SJCRH30 (cell line): ENCODE data around the gene CTXN3. TPM values are rescaled to one million over a fixed set of nuclear protein-coding genes. Genes with fewer than 3 reads are reported as not detected.

Experiments used
- DNase-seq, 2 experiments: peaks; one replicate each; pipeline ENCODE4 v3.0.0-alpha.2; 2015 to 2020
- H3K27ac ChIP-seq: fragments of 250-450 bp; sonication (Bioruptor Pico); 2 replicates; pipeline ENCODE4 v1.5.1; 2020; ENCODE audit warnings: mild to moderate bottlenecking, moderate library complexity
- H3K27me3 ChIP-seq: fragments of 250-450 bp; sonication (Bioruptor Pico); 2 replicates; pipeline ENCODE4 v1.5.1; 2020; ENCODE audit warnings: mild to moderate bottlenecking, moderate library complexity
- H3K36me3 ChIP-seq: fragments of 250-450 bp; sonication (Bioruptor Pico); 2 replicates; pipeline ENCODE4 v1.5.1; 2020; ENCODE audit warnings: mild to moderate bottlenecking, moderate library complexity
- H3K4me1 ChIP-seq: fragments of 250-450 bp; sonication (Bioruptor Pico); 2 replicates; pipeline ENCODE4 v1.5.1; 2020; ENCODE audit warnings: mild to moderate bottlenecking, moderate library complexity
- H3K4me3 ChIP-seq: fragments of 250-450 bp; sonication (Bioruptor Pico); 2 replicates; pipeline ENCODE4 v1.5.1; 2020; ENCODE audit warnings: mild to moderate bottlenecking, moderate library complexity
- H3K9me3 ChIP-seq: fragments of 250-450 bp; sonication (Bioruptor Pico); replicated peaks from 2 replicates; pipeline ENCODE4 v1.5.1; 2020; ENCODE audit warnings: mild to moderate bottlenecking, moderate library complexity
- total RNA-seq: library from RNA; depleted of rRNA; stranded (reverse); fragments of >200 nt; shearing (Covaris generic); gene quantifications from 2 replicates; pipeline ENCODE4 v1.2.3, GENCODE V29; 2014; rRNA removed

The CTXN3 gene
- total RNA-seq, 1 experiment from 2014 or later, result not detected

DNA sequence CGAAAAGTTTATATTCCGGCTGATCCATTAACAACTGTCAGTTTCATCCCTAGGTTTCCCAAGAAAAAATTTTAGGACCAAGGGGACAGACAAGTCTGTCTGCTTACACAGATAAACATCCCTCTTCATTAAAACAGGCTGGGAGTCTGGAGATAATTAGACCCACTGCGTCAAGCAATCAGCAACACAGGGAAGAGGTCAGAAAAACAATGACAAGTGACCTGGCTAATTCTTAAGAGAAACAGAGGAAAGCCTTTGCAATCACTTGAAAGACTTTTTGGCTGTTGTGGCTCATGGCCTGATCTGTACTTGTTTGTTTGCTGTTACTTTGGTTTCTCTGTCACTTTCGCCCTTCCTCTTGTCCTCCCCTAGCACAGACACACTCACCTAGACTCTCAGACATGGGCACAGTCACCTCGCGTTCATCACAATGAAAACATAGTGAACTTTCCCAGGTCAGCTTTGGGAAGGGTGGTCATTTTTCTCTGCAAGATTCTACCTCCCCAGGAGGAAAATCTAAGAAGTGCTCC, 51.4 kb downstream of the CTXN3 start:
- no peak for DNase-seq

DNA sequence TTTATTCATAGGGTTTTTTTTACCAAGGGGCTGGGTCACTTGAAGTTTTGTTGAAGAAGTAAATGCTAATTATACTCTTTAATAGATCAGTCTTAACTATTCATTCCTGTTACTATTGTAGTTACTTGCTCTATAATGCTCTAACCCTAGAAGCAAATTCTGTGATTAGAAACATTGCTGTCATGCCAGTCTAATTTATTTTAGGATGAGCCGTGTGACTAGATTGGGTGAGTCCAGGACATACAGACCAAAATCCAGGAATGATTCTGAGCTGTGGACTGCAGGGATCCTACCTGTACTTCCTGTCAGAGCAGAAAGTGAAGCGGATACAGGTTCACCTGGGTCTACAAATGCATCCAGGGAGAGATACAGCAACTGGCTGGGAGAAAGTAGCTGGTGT, 53.6 kb downstream of the CTXN3 start:
- Histone ChIP-seq H3K9me3 (0 out of 2 replicates have a peak, but pooled peaks cover 6% of the 10 kb centered on the region), H3K27ac (no peak overlapping the region), H3K36me3 (no peaks in the 10 kb centered on the region), H3K4me3 (no peak overlapping the region), H3K27me3 (no peaks in the 10 kb centered on the region), H3K4me1 (no peaks in the 10 kb centered on the region)
- no peak for DNase-seq

More for the DNA sequence above, 51.4 kb downstream of the CTXN3 start:
- H3K4me3 ChIP-seq, result no peak overlapping the region
- no peaks in the 10 kb centered on the region for H3K36me3 ChIP-seq
- H3K27ac ChIP-seq, result no peak overlapping the region
- no peaks in the 10 kb centered on the region; the same call in 1 of the 2 replicates for H3K27me3 ChIP-seq
- 0 out of 2 replicates have a peak, but pooled peaks cover 6% of the 10 kb centered on the region for H3K9me3 ChIP-seq
- H3K4me1 ChIP-seq, result no peaks in the 10 kb centered on the region

DNA sequence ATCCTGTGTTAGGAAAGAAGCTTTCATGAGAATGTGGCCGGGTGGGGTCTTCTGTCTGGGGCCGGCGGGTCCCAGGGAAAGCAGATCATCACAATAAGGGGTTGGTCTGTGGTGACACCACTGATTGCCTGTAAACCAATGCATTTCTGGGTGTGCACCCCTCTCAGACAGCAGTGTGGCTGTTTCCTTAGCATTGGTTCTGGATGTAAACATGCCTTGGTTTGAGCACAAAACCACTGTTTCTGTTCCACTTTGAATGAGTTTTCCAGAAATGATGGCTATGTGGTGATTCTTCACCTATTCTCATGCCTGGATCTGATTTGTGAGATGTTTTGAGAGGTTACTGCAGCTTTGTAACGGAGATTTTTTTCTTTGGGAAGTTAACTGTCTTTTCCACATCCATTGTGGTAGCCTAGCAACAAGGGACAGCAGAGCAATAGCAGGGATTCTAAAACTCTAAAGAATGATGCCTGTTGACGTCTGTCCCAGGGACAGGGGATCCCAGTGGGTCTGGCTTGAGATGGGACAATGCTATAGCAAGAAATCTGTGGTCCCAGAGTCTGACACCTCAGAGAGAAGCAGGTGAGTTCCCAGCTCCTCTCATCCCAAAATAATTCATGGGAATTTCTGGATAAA, 54.2 kb downstream of the CTXN3 start, which contains the start of gene CCDC192:
CCDC192 (plus strand) TSS at position 466 of the 636 bp plus-strand sequence; CDS start at position 521, 55 bp downstream.
- Histone ChIP-seq H3K27me3 (no peaks in the 10 kb centered on the region), H3K9me3 (0 out of 2 replicates have a peak, but pooled peaks cover 6% of the 10 kb centered on the region), H3K4me3 (no peak within 1 kb of the TSS), H3K27ac (no peak within 1 kb of the TSS), H3K36me3 (no peaks in the 10 kb centered on the region), H3K4me1 (no peaks in the 10 kb centered on the region)
- DNase-seq, result no peak

DNA sequence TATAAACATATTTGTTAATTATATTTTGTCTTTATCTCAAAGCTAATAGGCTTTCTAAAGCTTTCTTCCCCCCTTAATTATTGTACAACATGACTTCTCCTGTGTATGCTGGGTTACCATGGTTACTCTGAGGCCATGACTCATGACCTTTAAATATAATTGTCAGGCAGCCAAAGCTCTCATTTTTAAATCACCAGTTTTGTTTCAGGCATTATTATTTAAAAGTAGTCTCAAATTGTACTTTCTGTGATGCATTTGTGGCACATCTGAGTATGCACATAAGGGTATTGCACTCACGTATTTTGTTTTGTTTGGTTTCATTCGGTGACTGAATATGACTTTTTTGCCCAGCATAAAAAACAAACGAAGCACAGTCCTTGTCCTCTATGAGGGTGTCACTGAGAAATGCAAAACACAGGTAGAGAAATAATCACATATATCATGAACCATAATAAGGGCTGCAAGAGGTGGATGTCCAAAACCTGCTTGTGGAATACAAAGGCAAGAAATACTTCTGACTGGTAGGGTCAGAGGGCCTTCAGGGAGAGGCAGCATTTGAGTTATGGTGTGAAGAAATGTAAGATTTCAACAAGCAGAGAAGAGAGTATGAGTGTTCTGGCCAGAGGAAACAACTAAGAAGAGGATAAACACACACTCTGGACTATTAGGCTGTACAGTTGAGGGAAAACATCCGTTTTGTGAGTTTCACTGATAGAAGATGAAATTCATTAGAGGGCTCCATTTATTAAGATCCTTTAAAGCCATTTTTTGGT, 56.4 kb downstream of the CTXN3 start:
- H3K36me3 ChIP-seq, result no peaks in the 10 kb centered on the region
- no peak for DNase-seq
- no peak overlapping the region for H3K27ac ChIP-seq
- H3K27me3 ChIP-seq, result no peaks in the 10 kb centered on the region
- 0 out of 2 replicates have a peak, but pooled peaks cover 4% of the 10 kb centered on the region for H3K9me3 ChIP-seq
- H3K4me3 ChIP-seq, result no peak overlapping the region
- no peaks in the 10 kb centered on the region for H3K4me1 ChIP-seq

DNA sequence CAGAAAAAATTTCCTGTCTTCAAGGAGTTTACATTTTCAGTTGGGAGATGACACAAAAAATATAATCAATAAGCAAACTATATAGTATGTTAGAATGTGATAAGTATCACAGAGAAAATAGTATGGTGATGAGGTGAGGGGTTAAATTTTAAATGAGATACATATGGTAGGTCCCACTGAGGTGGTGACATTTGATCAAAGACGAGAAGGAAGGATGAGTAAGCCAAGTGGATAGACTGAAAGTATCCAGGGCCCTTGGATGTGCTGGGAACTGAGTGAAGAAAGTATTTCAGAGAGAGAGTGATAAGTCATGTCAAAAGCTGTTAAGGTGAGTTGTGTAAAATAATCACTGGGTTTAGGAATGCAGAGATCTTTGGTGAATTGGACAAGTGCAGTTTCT, 57.8 kb downstream of the CTXN3 start:
- Histone ChIP-seq H3K4me1 (no peaks in the 10 kb centered on the region), H3K4me3 (no peak overlapping the region), H3K36me3 (no peaks in the 10 kb centered on the region), H3K27me3 (no peaks in the 10 kb centered on the region), H3K9me3 (no peaks in the 10 kb centered on the region), H3K27ac (no peak overlapping the region)
- no peak for DNase-seq

DNA sequence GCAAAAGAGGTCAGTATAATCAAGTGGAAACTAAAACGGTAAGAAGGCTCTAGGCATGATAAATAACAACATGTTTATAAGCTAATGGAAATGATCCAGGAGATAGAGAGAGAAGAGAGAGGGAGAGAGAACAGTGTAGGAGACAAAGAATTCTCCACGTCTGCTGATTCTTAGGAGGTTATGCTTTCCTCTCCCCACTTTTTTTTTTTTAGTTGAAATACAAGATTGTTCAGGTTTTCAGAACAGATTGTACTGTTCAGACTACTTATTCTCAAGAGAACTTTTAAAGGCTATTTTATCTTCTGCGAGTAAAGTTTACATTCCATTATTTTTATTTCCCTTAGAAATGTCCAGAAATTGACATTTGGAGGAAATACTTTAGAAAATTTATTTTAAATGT, 58.3 kb downstream of the CTXN3 start:
- no peak overlapping the region for H3K4me3 ChIP-seq
- no peak for DNase-seq
- H3K4me1 ChIP-seq, result no peaks in the 10 kb centered on the region
- no peak overlapping the region for H3K27ac ChIP-seq
- no peaks in the 10 kb centered on the region for H3K27me3 ChIP-seq
- no peaks in the 10 kb centered on the region for H3K9me3 ChIP-seq
- no peaks in the 10 kb centered on the region for H3K36me3 ChIP-seq

Other genes starting within 250 kb of the CTXN3 start
- 57.9 and 65.8 TPM in 2 replicates for gene PRRC1, start 131.4 kb upstream of the CTXN3 start, total RNA-seq
- gene CCDC192, start 54.3 kb downstream of the CTXN3 start, total RNA-seq, result not detected in 2 replicates